T-helper 2 cell treated with Interferon-gamma antibody and Interleukin-4, amounts not matched to agents 5 μg/mL and 100 μg/mL, for 36 hours (primary cell): Measurements from ENCODE around the gene NGEF.

Source experiments
- DNase-seq: peaks from one replicate; pipeline ENCODE4 v3.0.0; 2021; ENCODE audit warnings: low spot score
- H3K27ac Mint-ChIP-seq: one replicate; pipeline ENCODE4 v1.8.0; 2021; ENCODE audit warnings: mild to moderate bottlenecking, mixed read lengths
- H3K27me3 Mint-ChIP-seq: one replicate; pipeline ENCODE4 v1.8.0; 2021; ENCODE audit warnings: low read depth, mixed read lengths
- H3K36me3 Mint-ChIP-seq: one replicate; pipeline ENCODE4 v1.8.0; 2021; ENCODE audit warnings: low read depth, mixed read lengths
- H3K4me1 Mint-ChIP-seq: one replicate; pipeline ENCODE4 v1.8.0; 2021; ENCODE audit warnings: low read depth, mixed read lengths
- H3K4me3 Mint-ChIP-seq: one replicate; pipeline ENCODE4 v1.8.0; 2022; ENCODE audit warnings: mild to moderate bottlenecking, moderate library complexity, mixed read lengths
- H3K9me3 Mint-ChIP-seq: one replicate; pipeline ENCODE4 v1.8.0; 2021; ENCODE audit warnings: mixed read lengths

NGEF gene

GRCh38 chr2:232850039-232850438, 163.0 kb downstream of the NGEF start:
- Mint-ChIP-seq H3K27ac (no peak overlapping the region), H3K9me3 (no peaks in the 10 kb centered on the region), H3K4me1 (peaks cover 3% of the 10 kb centered on the region), H3K4me3 (no peak overlapping the region), H3K36me3 (peaks cover 48% of the 10 kb centered on the region), H3K27me3 (no peaks in the 10 kb centered on the region)
- no peak for DNase-seq

DNA sequence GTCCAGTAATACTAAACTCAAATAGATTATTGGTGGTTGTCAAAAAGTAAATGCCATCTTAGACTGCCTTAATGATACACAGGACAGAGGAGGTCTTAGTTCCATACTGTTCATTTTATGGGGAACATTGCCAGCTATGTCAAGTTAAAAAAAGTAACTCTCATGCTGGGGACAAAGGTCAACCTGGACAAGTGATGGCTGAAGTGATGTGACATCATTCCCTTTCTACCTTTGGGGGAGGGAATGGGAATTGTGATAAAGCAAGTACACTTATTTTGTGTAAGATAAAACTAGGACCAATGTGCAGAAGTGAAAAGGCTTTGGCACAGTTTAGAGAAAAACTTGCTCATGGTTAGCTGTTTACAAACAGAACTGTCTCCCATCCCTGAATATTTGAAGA, 167.0 kb downstream of the NGEF start:
- no peak for DNase-seq
- Mint-ChIP-seq H3K36me3 (peaks cover 59% of the 10 kb centered on the region), H3K4me1 (peaks cover 6% of the 10 kb centered on the region), H3K4me3 (no peak overlapping the region), H3K27me3 (no peaks in the 10 kb centered on the region), H3K9me3 (no peaks in the 10 kb centered on the region), H3K27ac (no peak overlapping the region)

DNA sequence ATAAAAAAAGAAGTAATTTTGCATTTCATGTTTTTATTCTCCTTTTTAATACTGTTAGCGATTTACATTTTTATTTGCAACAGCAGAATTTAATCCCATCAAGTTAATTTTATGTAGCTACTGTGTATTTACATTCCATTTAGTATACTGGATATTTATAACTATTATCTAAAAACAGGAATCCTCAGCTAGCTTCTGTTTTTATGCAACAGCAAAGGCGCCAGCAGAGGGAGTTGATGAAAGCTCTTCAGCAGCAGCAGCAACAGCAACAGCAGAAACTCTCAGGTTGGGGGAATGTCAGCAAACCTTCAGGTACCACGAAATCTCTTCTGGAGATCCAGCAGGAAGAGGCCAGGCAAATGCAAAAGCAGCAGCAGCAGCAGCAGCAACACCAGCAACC, 169.2 kb downstream of the NGEF start:
- Mint-ChIP-seq H3K27ac (peak overlapping the region; percentile 36), H3K4me1 (peaks cover 20% of the 10 kb centered on the region), H3K4me3 (no peak overlapping the region), H3K27me3 (no peaks in the 10 kb centered on the region), H3K36me3 (peaks cover 61% of the 10 kb centered on the region), H3K9me3 (no peaks in the 10 kb centered on the region)
- no peak for DNase-seq

DNA sequence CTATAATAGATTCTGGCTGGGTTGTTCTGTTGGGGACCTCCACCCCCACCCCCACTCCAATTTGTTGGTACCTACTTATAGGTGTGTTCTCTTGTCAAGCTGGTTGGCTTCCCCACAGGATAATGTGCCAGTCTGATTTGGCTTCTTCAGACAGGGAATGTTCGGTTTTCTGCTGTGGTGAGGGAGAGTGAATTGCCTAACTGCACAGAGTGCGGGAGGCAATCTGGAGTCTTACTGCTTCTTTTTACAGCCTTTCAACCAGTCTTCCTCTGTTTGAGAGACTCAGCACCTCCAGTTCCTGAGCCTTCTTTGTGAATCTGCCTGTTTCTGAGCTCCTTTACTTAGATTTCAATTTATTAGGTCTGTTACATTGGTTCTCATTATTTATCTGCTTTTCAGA, 170.4 kb downstream of the NGEF start:
- peak overlapping the region; percentile 12 for H3K27ac Mint-ChIP-seq
- H3K9me3 Mint-ChIP-seq, result no peaks in the 10 kb centered on the region
- no peaks in the 10 kb centered on the region for H3K27me3 Mint-ChIP-seq
- peaks cover 31% of the 10 kb centered on the region for H3K4me1 Mint-ChIP-seq
- no peak overlapping the region for H3K4me3 Mint-ChIP-seq
- no peak for DNase-seq
- peaks cover 58% of the 10 kb centered on the region for H3K36me3 Mint-ChIP-seq

DNA sequence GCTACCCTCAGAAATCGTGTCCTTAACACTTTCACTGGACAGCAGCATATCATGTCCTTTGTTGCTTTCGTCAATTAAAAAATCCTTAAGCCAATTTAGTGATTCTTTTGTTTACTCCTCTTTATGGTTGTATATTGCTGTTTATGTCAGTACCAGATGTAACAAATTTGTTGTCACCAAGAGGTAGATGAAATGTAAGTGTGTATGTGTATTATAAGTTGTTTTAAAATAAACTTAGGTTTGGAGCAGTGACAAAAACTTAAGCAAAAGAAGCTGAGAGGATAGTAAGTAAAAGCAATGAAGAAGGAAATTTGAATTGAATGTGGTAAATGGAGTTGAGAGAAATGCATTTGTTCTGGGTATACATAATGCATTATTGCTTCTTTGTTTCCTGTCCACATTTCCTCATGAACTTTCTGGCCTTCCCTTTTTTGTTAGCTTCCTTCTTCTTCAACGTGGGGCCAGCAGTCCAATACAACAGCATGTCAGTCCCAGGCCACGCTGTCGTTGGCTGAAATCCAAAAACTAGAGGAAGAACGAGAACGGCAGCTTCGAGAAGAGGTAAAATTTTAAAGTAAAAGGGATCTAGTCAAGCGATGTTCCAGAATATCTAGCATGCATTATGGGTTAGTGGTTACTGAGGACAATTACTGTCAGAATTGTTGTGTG, 173.5 kb downstream of the NGEF start:
- DNase-seq, result no peak
- H3K9me3 Mint-ChIP-seq, result no peaks in the 10 kb centered on the region
- H3K4me3 Mint-ChIP-seq, result no peak overlapping the region
- H3K4me1 Mint-ChIP-seq, result peaks cover 45% of the 10 kb centered on the region
- H3K36me3 Mint-ChIP-seq, result peaks cover 53% of the 10 kb centered on the region
- H3K27me3 Mint-ChIP-seq, result no peaks in the 10 kb centered on the region
- H3K27ac Mint-ChIP-seq, result peak overlapping the region; percentile 42

DNA sequence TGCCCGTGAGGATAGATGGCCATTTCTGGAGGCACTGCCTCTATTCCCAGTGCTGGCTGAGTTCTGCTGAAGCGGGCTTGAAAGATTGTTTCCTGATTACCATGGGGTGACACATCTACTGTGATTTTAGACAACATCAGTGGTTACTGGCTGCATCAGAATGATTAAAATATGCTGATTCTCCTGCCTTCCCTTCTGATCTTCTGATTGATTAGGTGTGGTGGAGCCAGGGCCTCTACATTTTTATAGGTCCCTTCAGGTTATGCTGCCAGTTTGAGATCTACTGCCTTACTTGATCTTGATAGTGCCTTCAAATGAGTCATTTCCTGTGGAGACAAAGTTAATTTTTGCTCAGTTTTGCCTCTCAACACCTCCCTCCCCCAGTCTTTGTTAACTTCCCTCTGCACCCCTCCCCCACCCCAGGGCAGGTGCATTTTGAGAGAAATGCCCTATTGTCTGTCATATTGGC, 174.6 kb downstream of the NGEF start:
- Mint-ChIP-seq H3K9me3 (no peaks in the 10 kb centered on the region), H3K27ac (peak overlapping the region; percentile 86), H3K4me3 (peak overlapping the region; percentile 44), H3K36me3 (peaks cover 57% of the 10 kb centered on the region), H3K27me3 (no peaks in the 10 kb centered on the region), H3K4me1 (peaks cover 45% of the 10 kb centered on the region)
- peak; percentile 58 for DNase-seq

DNA sequence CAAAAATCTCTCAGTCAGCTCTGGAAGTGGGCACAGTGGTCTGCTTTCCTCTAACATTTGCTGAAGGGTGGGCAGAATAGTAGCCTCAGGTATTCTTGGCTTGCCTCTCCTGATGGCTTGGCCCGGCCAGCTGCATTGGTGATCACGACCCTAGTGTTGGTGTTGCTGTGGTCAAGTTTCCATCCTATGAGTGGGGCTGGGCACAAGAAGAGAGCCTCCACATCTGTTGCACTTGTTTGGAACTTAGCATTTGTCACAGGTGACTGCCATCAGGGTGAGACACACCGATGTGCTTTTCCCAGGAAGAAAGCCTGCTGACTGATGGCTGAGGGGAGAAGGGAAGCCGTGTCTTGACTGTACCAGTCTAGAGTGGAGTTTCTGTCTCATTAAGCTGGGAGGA, 176.1 kb downstream of the NGEF start:
- Mint-ChIP-seq H3K4me3 (peak overlapping the region; percentile 25), H3K27me3 (no peaks in the 10 kb centered on the region), H3K36me3 (peaks cover 56% of the 10 kb centered on the region), H3K27ac (peak overlapping the region; percentile 70), H3K4me1 (peaks cover 45% of the 10 kb centered on the region), H3K9me3 (no peaks in the 10 kb centered on the region)
- DNase-seq, result no peak

DNA sequence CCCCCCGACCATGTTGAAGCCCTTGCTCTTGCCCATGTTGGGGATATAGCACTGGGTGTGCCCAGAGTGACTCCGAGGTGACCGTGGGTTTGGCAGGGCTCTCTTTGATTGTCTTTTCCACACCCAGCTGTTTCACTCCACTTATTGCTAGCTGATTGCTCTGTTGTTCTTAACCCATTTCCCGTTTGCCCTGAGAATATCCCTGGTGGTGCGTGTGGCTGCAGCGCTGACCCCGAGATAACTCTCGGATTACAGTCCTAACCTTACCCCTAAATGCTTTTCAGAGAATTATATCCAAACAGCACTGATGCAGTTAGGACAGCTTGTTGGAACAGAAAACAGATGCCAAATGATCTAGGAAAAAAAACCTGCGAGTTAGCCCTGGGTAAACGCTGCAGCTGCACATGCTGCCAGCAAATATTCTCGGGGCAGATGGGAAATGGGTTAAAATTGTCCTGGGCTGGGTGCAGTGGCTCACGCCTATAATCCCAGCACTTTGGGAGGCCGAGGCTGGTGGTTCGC, 177.3 kb downstream of the NGEF start:
- Mint-ChIP-seq H3K9me3 (no peaks in the 10 kb centered on the region), H3K4me3 (no peak overlapping the region), H3K36me3 (peaks cover 61% of the 10 kb centered on the region), H3K27ac (no peak overlapping the region), H3K27me3 (no peaks in the 10 kb centered on the region), H3K4me1 (peaks cover 45% of the 10 kb centered on the region)
- no peak for DNase-seq

DNA sequence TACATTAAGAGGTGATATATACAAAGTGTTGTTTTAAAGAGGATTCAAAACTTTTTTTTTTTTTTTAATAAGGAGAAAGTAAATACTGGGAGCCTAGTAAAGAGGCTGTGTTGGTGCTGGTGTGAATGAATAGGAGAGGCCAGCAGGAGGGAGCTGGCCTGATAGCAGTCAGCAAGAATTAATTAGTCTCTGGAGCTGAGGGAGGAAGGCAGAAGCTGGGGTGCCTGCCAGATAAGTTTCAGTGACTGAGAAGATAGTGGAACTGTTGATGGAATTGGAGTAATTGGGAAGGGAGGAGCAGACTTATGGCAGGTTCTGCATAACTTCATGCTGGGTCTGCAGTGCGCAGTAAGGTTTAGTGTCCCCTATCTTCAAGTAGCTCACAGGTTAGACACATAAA, 179.2 kb downstream of the NGEF start:
- Mint-ChIP-seq H3K4me3 (no peak overlapping the region), H3K27me3 (no peaks in the 10 kb centered on the region), H3K9me3 (no peaks in the 10 kb centered on the region), H3K27ac (no peak overlapping the region), H3K36me3 (peaks cover 52% of the 10 kb centered on the region), H3K4me1 (peaks cover 32% of the 10 kb centered on the region)
- DNase-seq, result no peak

- DNase-seq, result no peak
- Mint-ChIP-seq H3K27ac (no peak overlapping the region), H3K9me3 (no peaks in the 10 kb centered on the region), H3K27me3 (no peaks in the 10 kb centered on the region), H3K36me3 (peaks cover 55% of the 10 kb centered on the region), H3K4me1 (peaks cover 20% of the 10 kb centered on the region), H3K4me3 (no peak overlapping the region)
Measured at GRCh38 chr2:232831496-232831895, 181.6 kb downstream of the NGEF start.

DNA sequence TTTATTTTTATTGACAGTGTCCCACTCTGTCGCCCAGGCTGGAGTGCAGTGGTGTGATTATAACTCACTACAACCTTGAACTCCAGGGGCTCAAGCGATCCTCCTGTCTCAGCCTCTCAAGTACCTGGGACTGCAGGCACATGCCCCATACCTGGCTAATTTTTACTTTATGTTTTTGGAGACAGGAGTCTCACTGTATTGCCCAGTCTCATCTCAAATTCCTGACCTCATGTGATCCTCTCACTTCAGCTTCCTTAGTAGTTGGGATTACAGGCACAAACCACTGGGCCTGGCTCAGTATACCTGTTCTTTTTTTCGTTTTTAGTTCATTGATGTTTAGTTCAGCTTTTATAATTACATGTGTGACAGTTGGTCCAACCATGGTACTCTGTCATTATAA, 183.1 kb downstream of the NGEF start:
- Mint-ChIP-seq H3K27ac (no peak overlapping the region), H3K4me3 (no peak overlapping the region), H3K36me3 (peaks cover 66% of the 10 kb centered on the region), H3K27me3 (no peaks in the 10 kb centered on the region), H3K4me1 (peaks cover 19% of the 10 kb centered on the region), H3K9me3 (peaks cover 9% of the 10 kb centered on the region)
- no peak for DNase-seq
